ENCODE data around the gene FAM162A. TPM values are rescaled to one million over a fixed set of nuclear protein-coding genes. Genes with fewer than 3 reads are reported as not detected.
"Not testable (repeated sequence)": the region's sequence is repeated elsewhere in the genome, so short reads cannot be mapped to it uniquely, and the experiment has no call there.

Gene FAM162A
- total RNA-seq, 2 donors from 2014 or later, result 113 to 179 TPM

DNA sequence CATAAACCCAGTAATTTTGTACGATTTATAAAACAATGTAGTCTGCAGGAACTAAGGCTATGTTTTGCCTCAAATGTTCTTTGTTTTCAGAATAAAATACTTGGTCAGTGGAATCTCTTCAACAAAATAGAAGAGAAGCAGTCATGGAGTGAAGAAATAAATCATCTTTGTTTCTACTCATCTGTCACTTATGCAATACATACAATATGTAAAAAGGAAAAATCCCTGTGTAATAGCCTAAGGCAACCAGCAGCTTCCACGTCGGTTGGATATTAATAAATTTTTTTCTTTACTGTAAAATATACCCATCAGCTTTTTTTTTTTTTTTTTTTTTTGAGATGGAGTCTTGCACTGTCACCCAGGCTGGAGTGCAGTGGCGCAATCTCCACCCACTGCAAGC is 37.1 kb downstream of the FAM162A start:
- H3K36me3 Mint-ChIP-seq (ENCODE audit: low read depth), result peaks cover 81% of the 10 kb centered on the region
- H3K27me3 Mint-ChIP-seq, result no peaks in the 10 kb centered on the region
- no peaks in the 10 kb centered on the region for H3K9me3 Mint-ChIP-seq
- no peak overlapping the region for H3K27ac Mint-ChIP-seq
- peaks cover 7% of the 10 kb centered on the region for H3K4me1 Mint-ChIP-seq
- no peak for ATAC-seq (replicated peaks)
- no peak overlapping the region for H3K4me3 Mint-ChIP-seq

DNA sequence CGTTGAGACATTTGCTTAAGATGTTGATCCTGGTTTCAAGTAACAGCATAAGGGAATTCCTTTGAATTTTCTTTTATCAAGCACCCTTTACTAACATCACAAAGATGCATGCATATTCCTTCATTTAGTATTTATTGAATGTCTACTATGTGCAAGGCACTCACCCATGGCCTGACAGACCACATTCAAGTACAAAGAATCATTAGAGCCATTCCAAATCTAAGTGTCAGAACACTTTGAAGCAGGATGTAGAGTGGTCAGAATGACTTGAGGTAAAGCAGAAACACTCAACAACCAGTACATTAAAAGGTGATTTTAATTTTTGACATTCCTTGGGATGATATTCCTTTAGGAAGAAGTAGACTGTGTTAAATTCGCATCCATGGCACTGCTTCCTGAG is 37.9 kb downstream of the FAM162A start:
- Mint-ChIP-seq H3K27me3 (no peaks in the 10 kb centered on the region), H3K36me3 (ENCODE audit: low read depth) (peaks cover 81% of the 10 kb centered on the region), H3K27ac (no peak overlapping the region), H3K4me1 (peaks cover 9% of the 10 kb centered on the region), H3K4me3 (no peak overlapping the region), H3K9me3 (no peaks in the 10 kb centered on the region)
- no peak for ATAC-seq (replicated peaks)

DNA sequence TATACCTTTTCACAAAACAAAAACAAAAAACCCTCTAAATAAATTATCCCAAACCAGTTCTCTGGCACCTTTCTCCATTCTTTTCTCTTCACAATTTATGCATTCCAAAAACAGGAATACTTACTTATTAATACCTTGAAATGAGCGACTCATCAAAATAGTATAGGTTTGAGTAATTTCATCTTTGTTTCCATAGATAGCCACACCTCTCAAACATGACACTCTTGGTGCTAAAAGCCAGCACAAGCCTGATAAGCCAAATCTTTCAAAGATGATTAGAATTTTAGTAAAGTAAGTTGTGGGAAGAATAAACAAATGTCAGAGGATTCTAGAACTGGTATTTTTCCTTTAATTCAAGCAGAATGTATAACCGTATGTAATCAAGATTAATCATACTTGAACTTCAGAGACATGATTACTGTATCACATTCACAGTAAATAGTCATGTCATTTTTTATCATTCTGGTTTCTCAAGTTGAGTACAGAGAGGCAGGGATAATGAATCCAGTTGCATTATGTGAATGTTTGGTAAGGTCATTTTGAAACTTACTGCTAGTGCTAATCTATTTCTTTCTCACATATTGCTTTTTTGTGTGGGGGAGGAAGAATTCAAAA is 44.0 kb downstream of the FAM162A start:
- peak; percentile 92 for ATAC-seq (replicated peaks)
- no peaks in the 10 kb centered on the region for H3K27me3 Mint-ChIP-seq
- peaks cover 3% of the 10 kb centered on the region for H3K9me3 Mint-ChIP-seq
- peaks cover 98% of the 10 kb centered on the region for H3K36me3 Mint-ChIP-seq (ENCODE audit: low read depth)
- peak overlapping the region; percentile 91 for H3K27ac Mint-ChIP-seq
- peaks cover 25% of the 10 kb centered on the region for H3K4me1 Mint-ChIP-seq
- H3K4me3 Mint-ChIP-seq, result peak overlapping the region; percentile 47

DNA sequence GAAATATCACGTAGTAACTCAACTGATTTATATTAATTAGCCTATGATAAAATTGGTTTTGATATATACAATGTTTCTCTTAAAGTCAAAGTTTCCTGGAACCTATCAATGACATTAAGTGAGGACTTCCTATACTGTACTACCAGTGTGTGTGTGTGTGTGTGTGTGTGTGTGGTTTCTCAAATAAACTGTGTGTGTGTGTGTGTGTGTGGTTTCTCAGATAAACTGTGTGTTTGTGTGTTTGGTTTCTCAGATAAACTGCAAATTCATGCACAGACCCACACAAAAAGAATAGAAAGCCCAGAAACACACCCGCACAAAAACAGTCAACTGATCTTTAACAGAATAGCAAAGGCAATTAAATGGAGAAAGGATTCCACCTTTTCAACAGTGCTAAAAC is 46.4 kb downstream of the FAM162A start:
- H3K27me3 Mint-ChIP-seq, result no peaks in the 10 kb centered on the region
- ATAC-seq (replicated peaks), result no peak
- H3K4me1 Mint-ChIP-seq, result peaks cover 25% of the 10 kb centered on the region
- H3K36me3 Mint-ChIP-seq (ENCODE audit: low read depth), result peaks cover 97% of the 10 kb centered on the region
- no peak overlapping the region for H3K4me3 Mint-ChIP-seq
- H3K9me3 Mint-ChIP-seq, result peaks cover 3% of the 10 kb centered on the region
- peak overlapping the region; percentile 52 for H3K27ac Mint-ChIP-seq

DNA sequence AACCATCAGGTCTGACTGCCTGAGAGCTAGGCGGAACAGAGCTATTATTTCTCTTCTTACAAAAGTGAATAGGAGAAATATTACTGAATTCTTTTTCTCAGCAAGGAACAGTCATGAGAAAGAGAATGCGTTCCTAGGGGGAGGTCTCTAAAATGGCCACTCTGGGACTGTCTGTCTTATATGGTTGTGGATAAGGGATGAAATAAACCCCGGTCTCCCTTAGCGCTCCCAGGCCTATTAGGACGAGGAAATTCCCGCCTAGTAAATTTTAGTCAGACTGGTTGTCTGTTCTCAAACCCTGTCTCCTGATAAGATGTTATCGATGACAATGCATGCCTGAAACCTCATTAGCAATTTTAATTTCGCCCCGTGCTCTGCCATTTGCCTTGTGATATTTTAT is 52.0 kb downstream of the FAM162A start:
- no peaks in the 10 kb centered on the region for H3K4me1 Mint-ChIP-seq
- H3K36me3 Mint-ChIP-seq (ENCODE audit: low read depth), result peaks cover 97% of the 10 kb centered on the region
- ATAC-seq (replicated peaks), result no peak
- H3K27ac Mint-ChIP-seq, result peak overlapping the region; percentile 6
- H3K4me3 Mint-ChIP-seq, result no peak overlapping the region
- peaks cover 3% of the 10 kb centered on the region for H3K9me3 Mint-ChIP-seq
- H3K27me3 Mint-ChIP-seq, result no peaks in the 10 kb centered on the region

DNA sequence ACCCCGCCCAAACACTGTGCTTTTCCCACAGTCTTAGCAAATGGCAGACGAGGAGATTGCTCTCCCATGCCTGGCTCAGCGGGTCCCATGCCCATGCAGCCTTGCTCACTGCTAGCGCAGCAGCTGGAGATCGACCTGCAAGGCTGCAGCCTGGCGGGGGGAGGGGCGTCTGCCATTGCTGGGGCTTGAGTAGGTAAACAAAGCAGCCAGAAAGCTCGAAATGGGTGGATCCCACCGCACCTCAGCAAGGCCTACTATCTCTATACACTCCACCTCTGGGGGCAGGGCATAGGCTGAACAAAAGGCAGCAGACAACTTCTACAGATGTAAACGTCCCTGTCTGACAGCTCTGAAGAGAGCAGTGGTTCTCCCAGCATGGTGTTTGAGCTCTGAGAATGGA is 59.1 kb downstream of the FAM162A start:
- Mint-ChIP-seq H3K4me1 (peaks cover 5% of the 10 kb centered on the region), H3K36me3 (ENCODE audit: low read depth) (peaks cover 100% of the 10 kb centered on the region), H3K27ac (no peak overlapping the region), H3K9me3 (no peaks in the 10 kb centered on the region), H3K27me3 (no peaks in the 10 kb centered on the region), H3K4me3 (no peak overlapping the region)
- no peak for ATAC-seq (replicated peaks)

DNA sequence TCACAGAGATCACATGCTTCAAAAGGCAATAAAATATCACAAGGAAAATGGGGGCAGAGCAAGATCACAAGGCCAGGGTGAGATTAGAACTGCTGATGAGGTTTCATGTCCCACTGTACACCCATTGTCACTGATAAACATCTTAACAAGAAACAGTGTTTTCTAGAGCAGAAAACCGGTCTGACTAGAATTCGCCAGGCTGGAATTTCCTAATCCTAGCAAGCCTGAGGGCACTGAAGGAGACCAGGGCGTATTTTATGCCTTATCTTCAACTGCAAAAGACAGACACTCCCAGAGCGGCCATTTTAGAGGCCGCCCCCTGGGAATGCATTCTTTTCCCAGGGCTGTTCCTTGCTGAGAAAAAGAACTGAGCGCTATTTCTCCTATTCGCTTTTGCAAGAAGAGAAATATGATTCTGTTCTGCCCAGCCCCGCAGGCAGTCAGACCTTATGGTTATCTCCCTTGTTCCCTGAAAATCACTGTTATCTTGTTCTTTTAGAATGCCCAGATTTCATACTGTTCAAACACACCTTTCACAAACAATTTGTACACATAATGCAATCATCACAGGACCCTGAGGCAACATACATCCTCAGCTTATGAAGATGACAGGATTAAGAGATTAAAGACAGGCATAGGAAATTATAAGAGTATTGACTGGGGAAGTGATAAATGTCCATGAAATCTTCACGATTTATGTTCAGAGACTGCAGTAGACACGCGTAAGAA is 59.9 kb downstream of the FAM162A start:
- H3K36me3 Mint-ChIP-seq (ENCODE audit: low read depth), result peaks cover 100% of the 10 kb centered on the region
- H3K4me1 Mint-ChIP-seq; H3K9me3 Mint-ChIP-seq; H3K27me3 Mint-ChIP-seq; ATAC-seq (replicated peaks); H3K27ac Mint-ChIP-seq; H3K4me3 Mint-ChIP-seq: not testable (repeated sequence)

DNA sequence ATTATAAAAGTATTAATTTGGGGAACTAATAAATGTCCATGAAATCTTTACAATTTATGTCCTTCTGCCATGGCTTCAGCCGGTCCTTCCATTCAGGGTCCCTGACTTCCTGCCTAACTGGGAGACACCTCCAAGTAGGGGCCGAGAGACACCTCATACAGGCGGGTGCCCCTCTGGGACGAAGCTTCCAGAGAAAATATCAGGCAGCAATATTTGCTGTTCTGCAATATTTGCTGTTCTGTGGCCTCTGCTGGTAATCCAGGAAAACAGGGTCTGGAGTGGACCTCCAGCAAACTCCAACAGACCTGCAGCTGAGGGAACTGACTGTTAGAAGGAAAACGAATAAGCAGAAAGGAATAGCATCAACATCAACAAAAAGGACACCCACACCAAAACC is 60.5 kb downstream of the FAM162A start:
- H3K27ac Mint-ChIP-seq, result not testable (repeated sequence)

DNA sequence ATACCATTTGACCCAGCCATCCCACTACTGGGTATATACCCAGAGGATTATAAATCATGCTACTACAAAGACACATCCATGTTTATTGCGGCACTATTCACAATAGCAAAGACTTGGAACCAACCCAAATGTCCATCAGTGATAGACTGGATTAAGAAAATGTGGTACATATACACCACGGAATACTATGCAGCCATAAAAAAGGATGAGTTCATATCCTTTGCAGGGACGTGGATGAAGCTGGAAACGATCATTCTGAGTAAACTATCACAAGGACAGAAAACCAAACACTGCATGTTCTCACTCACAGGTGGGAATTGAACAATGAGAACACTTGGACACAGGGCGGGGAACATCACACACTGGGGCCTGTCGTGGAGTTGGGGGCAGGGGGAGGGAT is 64.2 kb downstream of the FAM162A start:
- Mint-ChIP-seq H3K27ac (peak overlapping the region; percentile 25), H3K4me1 (peaks cover 11% of the 10 kb centered on the region), H3K36me3 (ENCODE audit: low read depth) (peaks cover 100% of the 10 kb centered on the region)
- H3K4me3 Mint-ChIP-seq; H3K9me3 Mint-ChIP-seq; ATAC-seq (replicated peaks); H3K27me3 Mint-ChIP-seq: not testable (repeated sequence)

More for the DNA sequence above, 60.5 kb downstream of the FAM162A start:
- H3K9me3 Mint-ChIP-seq; H3K27me3 Mint-ChIP-seq; H3K4me1 Mint-ChIP-seq; H3K4me3 Mint-ChIP-seq; ATAC-seq (replicated peaks): not testable (repeated sequence)
- peaks cover 100% of the 10 kb centered on the region for H3K36me3 Mint-ChIP-seq (ENCODE audit: low read depth)

DNA sequence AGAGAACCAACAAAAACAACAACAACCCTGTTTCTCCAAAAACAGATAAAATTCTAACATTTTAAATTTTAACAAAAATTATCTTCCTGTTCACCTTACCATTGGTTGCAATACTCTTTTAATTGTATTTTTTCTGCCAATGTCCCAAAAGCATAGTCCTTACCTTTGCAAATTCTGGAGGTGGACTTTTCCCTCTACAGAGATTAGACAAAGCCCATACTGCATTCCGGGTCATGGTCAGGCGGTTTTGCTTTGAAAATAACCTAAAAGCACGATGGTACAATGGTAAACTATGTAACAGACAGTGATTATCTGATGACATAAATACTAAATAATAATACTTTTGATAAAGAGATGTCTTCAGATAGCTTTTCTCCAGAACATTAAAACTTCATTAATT is 67.4 kb downstream of the FAM162A start:
- H3K27ac Mint-ChIP-seq, result peak overlapping the region; percentile 61
- H3K4me3 Mint-ChIP-seq, result no peak overlapping the region
- peaks cover 4% of the 10 kb centered on the region for H3K9me3 Mint-ChIP-seq
- ATAC-seq (replicated peaks), result no peak
- H3K36me3 Mint-ChIP-seq (ENCODE audit: low read depth), result peaks cover 98% of the 10 kb centered on the region
- H3K27me3 Mint-ChIP-seq, result no peaks in the 10 kb centered on the region
- H3K4me1 Mint-ChIP-seq, result peaks cover 11% of the 10 kb centered on the region

DNA sequence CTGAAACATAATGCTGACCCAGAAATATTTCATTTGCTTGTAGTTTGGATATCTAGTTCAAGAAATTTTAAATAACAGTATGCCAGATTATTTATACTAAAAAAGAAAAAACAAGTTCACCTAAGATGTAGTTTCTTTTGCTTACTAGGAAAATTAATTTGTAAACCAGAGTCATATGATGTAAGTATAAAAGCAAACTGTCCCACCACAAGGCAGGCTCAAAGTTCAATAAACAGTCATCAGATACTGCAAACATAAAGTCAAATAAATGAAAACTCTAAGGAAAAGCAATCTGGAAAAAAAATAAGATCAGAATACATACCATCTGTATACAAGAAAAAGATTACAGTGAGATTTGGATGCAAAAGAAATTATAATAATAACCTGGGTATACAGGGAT is 72.1 kb downstream of the FAM162A start:
- H3K27ac Mint-ChIP-seq, result no peak overlapping the region

DNA sequence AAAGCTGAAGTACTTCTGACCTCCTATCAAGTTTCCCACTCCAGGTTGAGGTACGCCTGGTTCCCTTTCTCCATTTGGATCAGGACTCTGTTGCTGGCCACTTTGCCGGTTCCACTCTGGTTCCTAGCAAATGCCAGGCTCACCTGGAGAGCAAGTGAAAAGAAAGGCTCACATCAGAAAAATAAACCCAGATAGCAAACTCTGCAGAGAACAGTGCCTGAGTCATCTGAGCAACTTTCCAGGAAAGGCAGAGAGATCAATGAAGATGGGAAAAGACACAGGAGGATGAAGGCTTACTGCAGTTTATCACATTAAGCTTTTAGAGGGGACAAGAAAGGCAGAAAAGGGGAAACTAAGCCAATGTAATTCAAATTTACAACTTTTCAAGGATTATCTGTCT is 73.7 kb downstream of the FAM162A start:
- Mint-ChIP-seq H3K27ac (peak overlapping the region; percentile 11), H3K36me3 (ENCODE audit: low read depth) (peaks cover 94% of the 10 kb centered on the region), H3K27me3 (no peaks in the 10 kb centered on the region), H3K4me3 (no peak overlapping the region), H3K4me1 (peaks cover 4% of the 10 kb centered on the region), H3K9me3 (no peaks in the 10 kb centered on the region)
- no peak for ATAC-seq (replicated peaks)

More for the DNA sequence above, 72.1 kb downstream of the FAM162A start:
- Mint-ChIP-seq H3K4me1 (no peaks in the 10 kb centered on the region), H3K27me3 (no peaks in the 10 kb centered on the region), H3K9me3 (no peaks in the 10 kb centered on the region), H3K36me3 (ENCODE audit: low read depth) (peaks cover 95% of the 10 kb centered on the region), H3K4me3 (no peak overlapping the region)
- no peak for ATAC-seq (replicated peaks)

DNA sequence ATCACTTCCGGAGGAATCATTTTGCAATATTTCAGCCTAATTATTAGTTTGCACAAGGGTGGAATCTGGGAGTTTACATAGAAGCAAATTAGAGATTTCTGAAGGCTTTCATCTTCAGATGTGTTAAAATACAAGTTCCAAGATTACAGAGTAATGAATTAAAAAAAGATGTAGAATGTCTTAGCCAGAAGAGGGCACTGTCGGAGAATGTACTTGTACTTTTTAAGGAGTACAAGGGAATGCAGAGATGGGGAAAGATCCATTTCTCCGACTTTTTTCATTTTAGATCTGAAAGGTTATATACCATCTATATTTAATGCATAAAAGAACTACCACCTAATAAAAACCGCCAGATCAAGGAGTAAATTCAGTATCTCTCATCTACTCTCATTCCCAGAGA is 75.0 kb downstream of the FAM162A start:
- ATAC-seq (replicated peaks), result no peak
- Mint-ChIP-seq H3K9me3 (no peaks in the 10 kb centered on the region), H3K4me1 (peaks cover 4% of the 10 kb centered on the region), H3K27me3 (no peaks in the 10 kb centered on the region), H3K27ac (peak overlapping the region; percentile 56), H3K4me3 (no peak overlapping the region), H3K36me3 (ENCODE audit: low read depth) (peaks cover 94% of the 10 kb centered on the region)

DNA sequence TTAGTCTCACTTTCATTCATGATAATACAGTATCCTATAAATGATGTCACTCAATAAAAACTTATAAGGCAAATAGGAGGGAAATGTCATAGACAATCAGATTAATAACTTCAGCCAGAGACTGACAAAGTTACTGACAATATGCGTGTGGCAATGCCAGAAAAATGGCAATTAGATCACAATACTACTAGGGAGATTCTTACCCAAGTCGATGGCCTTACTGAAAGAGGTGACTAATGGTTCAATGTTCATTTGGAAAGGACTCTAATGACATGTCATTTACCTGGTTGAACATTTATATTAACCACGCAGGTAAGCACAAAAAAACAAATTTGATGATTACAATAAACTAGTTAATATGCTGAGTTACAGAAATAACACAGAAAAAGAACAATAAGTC is 77.8 kb downstream of the FAM162A start:
- peaks cover 7% of the 10 kb centered on the region for H3K4me1 Mint-ChIP-seq
- no peak for ATAC-seq (replicated peaks)
- peaks cover 96% of the 10 kb centered on the region for H3K36me3 Mint-ChIP-seq (ENCODE audit: low read depth)
- H3K9me3 Mint-ChIP-seq, result no peaks in the 10 kb centered on the region
- H3K4me3 Mint-ChIP-seq, result no peak overlapping the region
- H3K27ac Mint-ChIP-seq, result peak overlapping the region; percentile 61
- H3K27me3 Mint-ChIP-seq, result no peaks in the 10 kb centered on the region

Data from activated T-helper 17 cell treated with anti-CD3 and anti-CD28 coated beads, Interleukin-2, amount 50 U/mL, for 72 hours (primary cell).